Small intestine (tissue), 7 donors: ENCODE measurements around the gene SMYD3. TPM values are rescaled to one million over a fixed set of nuclear protein-coding genes. Genes with fewer than 3 reads are reported as not detected.

Experiments used
- DNase-seq, 2 donors: peaks; one replicate each; pipeline versions ENCODE4 v3.0.0 to v3.0.0-alpha.2; 2013
- FAIRE-seq: peaks from 2 replicates; lab custom pipeline; 2012; peaks lifted over from hg19 to GRCh38; lab: Jason Lieb, UNC
- H3K27ac ChIP-seq, 3 donors: one replicate each; pipeline ENCODE4 v1.5.1; 2013; ENCODE audit warnings: low read length in 2 of 3, mild to moderate bottlenecking in 2 of 3, control low read depth in 1 of 3, inconsistent platforms in 1 of 3, low read depth in 1 of 3, moderate library complexity in 1 of 3
- H3K27me3 ChIP-seq, 3 donors: one replicate each; pipeline ENCODE4 v1.6.1; 2013; ENCODE audit warnings: low read length in 3 of 3, inconsistent platforms in 1 of 3; ENCODE audit not compliant: control insufficient read depth in 3 of 3, insufficient read depth in 3 of 3
- H3K36me3 ChIP-seq, 3 donors: one replicate each; pipeline ENCODE4 v1.6.1; 2013; ENCODE audit warnings: low read length in 3 of 3, inconsistent platforms in 1 of 3, low read depth in 1 of 3, mild to moderate bottlenecking in 1 of 3, moderate library complexity in 1 of 3; ENCODE audit not compliant: control insufficient read depth in 3 of 3, insufficient read depth in 2 of 3
- H3K4me1 ChIP-seq, 3 donors: one replicate each; pipeline ENCODE4 v1.6.1; 2013; ENCODE audit warnings: low read length in 2 of 3, inconsistent platforms in 1 of 3, low read depth in 1 of 3, mild to moderate bottlenecking in 1 of 3, moderate library complexity in 1 of 3; ENCODE audit not compliant: control insufficient read depth in 3 of 3, insufficient read depth in 2 of 3
- H3K4me3 ChIP-seq, 3 donors: one replicate each; pipeline ENCODE4 v1.5.1; 2013; ENCODE audit warnings: low read length in 3 of 3, control low read depth in 1 of 3, inconsistent platforms in 1 of 3, low read depth in 1 of 3, mild to moderate bottlenecking in 1 of 3, moderate library complexity in 1 of 3
- H3K9me3 ChIP-seq, 2 donors: one replicate each; pipeline ENCODE4 v1.6.1; 2013; ENCODE audit warnings: low read depth in 1 of 2, low read length in 1 of 2; ENCODE audit not compliant: control insufficient read depth in 2 of 2, insufficient read depth in 1 of 2
- WGBS, 3 donors: extraction: QIAGEN DNeasy Blood & Tissue Kit; methylation state at CpG; one replicate each; pipeline ENCODE4 v1.1.7; 2013; 5-methylcytosine and 5-hydroxymethylcytosine counted together
- polyA plus RNA-seq, 4 donors: library from polyadenylated mRNA; stranded (reverse) in 3 of 4; unstranded in 1 of 4; fragments of 200-250 nt in 3 of 4; fragments of 120-200 nt in 1 of 4; gene quantifications; one replicate each; pipeline versions ENCODE4 v1.2.1 to v1.2.3, GENCODE V29; 2013
- donor health status: healthy with polysubstance abuse.
- donor health status: control.
- donor health status: control.
- donor health status: Bipolar disorder and iron deficiency.
- donor health status: healthy.

Gene SMYD3
- polyA plus RNA-seq, 4 donors: 5.4 to 10.1 (median 8.5) TPM

- H3K4me3 ChIP-seq: no peak overlapping the region
- WGBS, 3 donors: 53 to 56% (median 53%) methylated on average over 2 of the region's 2 CpGs
- H3K36me3 ChIP-seq: peaks cover 0 to 2% (median 0%) of the 10 kb centered on the region in 3 donors
- DNase-seq (peak; percentile 65 to 70), FAIRE-seq (no peak)
- no peaks in the 10 kb centered on the region for H3K27me3 ChIP-seq
- no peaks in the 10 kb centered on the region for H3K9me3 ChIP-seq
- no peak overlapping the region for H3K27ac ChIP-seq
- H3K4me1 ChIP-seq: no peaks in the 10 kb centered on the region
These were observed 9.7 kb downstream of the SMYD3 start for GRCh38 chr1:246497331-246497915.

DNA sequence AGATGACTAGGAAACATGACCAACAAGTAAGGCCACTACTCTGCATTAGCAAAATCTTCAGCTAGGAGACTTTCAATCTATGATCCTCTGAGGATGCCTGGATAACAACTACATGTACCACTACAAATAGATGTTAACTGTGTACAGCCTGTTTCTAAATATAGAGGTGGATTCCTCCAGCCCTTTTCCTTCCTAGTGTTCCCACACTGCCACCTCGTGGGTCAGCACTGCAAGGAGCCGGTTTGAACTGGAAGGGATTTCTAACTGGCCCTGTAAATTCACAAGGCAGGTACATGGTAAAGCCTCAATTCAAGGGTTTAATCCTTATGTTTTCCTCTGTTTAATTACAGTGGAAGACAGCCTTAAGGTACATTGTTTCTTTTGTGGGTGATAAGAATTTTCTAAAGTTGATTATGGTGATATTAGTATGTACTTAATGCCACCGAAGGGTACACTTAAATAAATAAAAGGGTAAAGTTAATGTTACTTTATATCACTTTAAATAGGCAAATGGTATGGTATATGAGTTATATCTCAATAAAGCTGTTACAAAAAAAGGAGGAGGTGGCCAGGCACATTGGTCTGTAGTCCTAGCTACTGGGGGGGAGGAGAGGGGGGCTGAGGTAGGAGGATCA, 14.4 kb downstream of the SMYD3 start:
- Histone ChIP-seq H3K27ac (no peak overlapping the region), H3K27me3 (no peaks in the 10 kb centered on the region), H3K4me1 (no peaks in the 10 kb centered on the region), H3K36me3 (no peaks in the 10 kb centered on the region), H3K4me3 (no peak overlapping the region), H3K9me3 (no peaks in the 10 kb centered on the region)
- DNase-seq (peak; percentile 60 to 70), FAIRE-seq (no peak)
- WGBS, 3 donors: 29 to 39% (median 34%) methylated on average over 3 of the region's 3 CpGs

DNA sequence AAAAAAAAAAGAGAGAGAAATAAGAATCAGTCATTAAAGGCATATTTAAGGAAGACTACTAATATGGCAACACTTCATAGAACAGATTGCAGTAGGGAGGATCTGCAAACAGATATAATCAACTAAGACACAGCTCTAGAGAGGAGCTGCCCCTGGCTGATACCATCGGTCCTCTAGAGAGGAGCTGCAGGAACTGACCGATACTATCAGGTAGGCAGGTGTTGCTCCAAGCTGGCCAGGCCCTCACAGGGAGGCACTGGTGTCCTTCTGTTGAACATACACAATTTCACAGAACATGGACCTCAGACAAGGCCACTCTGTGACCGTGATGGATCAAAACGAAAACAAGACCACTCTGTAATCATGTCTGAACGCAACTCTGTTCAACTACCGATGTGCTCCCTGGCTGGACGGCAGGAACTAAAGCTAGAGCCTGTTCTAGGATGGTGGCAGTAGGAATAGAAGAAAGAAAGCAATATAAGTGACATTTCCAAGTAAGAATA, 15.5 kb downstream of the SMYD3 start:
- H3K4me3 ChIP-seq: no peak overlapping the region
- no peaks in the 10 kb centered on the region for H3K27me3 ChIP-seq
- no peak for FAIRE-seq
- H3K27ac ChIP-seq: no peak overlapping the region
- WGBS, 3 donors: 95 to 97% (median 95%) methylated on average over 7 of the region's 7 CpGs
- no peak for DNase-seq
- no peaks in the 10 kb centered on the region for H3K4me1 ChIP-seq
- no peaks in the 10 kb centered on the region for H3K9me3 ChIP-seq
- H3K36me3 ChIP-seq: no peaks in the 10 kb centered on the region

DNA sequence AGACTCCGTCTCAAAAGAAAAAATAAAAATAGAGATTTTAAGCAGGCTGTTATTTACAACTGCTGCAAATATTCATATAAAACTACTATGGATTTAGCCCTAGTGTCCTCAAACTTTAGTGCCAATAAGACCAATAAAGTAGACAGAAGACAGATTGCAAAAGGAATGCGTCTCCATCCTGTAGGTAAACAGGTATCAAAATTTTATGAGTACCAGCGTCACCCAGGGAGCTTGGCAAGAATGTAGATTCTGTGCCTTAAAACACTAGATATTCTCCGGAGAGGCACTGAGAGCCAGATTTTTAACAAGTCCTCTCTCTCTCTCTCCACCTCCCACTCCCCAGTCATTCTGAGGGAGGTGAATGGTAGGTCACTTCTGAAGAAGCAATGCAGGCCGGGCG, 18.4 kb downstream of the SMYD3 start:
- WGBS, 3 donors: 94 to 96% (median 95%) methylated on average over 6 of the region's 6 CpGs
- Histone ChIP-seq H3K4me3 (no peak overlapping the region), H3K27me3 (no peaks in the 10 kb centered on the region), H3K4me1 (no peaks in the 10 kb centered on the region), H3K36me3 (no peaks in the 10 kb centered on the region), H3K9me3 (no peaks in the 10 kb centered on the region), H3K27ac (no peak overlapping the region)
- FAIRE-seq: no peak
- DNase-seq: no peak

- no peak overlapping the region for H3K4me3 ChIP-seq
- FAIRE-seq (no peak), DNase-seq (no peak)
- H3K27me3 ChIP-seq: no peaks in the 10 kb centered on the region
- no peak overlapping the region for H3K27ac ChIP-seq
- no peaks in the 10 kb centered on the region for H3K4me1 ChIP-seq
- peaks cover 0 to 3% (median 0%) of the 10 kb centered on the region in 3 donors for H3K36me3 ChIP-seq
- no peaks in the 10 kb centered on the region for H3K9me3 ChIP-seq
These were observed 23.5 kb downstream of the SMYD3 start for GRCh38 chr1:246483569-246483933.

GRCh38 chr1:246482805-246483568, 24.1 kb downstream of the SMYD3 start:
- DNase-seq (no peak), FAIRE-seq (no peak)
- Histone ChIP-seq H3K4me1 (no peaks in the 10 kb centered on the region), H3K36me3 (peaks cover 0 to 3% (median 0%) of the 10 kb centered on the region in 3 donors), H3K9me3 (no peaks in the 10 kb centered on the region), H3K4me3 (no peak overlapping the region), H3K27me3 (no peaks in the 10 kb centered on the region), H3K27ac (no peak overlapping the region)
- 50 to 68% (median 59%) methylated on average over 4 of the region's 4 CpGs for WGBS, 3 donors

DNA sequence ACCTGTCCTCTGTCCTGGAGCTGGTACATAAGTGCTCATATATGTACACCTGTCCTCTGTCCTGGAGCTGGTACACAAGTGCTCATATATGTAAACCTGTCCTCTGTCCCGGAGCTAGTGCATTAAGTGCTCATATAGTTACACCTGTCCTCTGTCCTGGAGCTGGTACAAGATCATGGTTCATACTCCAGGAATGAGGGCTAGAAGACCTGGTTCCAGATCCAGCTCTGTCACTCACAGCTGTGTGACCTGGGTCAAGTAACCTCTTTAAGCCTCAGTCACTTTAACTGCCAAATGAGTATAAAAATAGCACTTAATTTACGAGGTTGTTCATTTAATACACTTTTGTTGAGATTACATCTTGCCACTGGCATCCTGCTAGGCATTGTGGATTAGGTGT, 28.0 kb downstream of the SMYD3 start:
- Histone ChIP-seq H3K36me3 (peaks cover 0 to 3% (median 0%) of the 10 kb centered on the region in 3 donors), H3K9me3 (no peaks in the 10 kb centered on the region), H3K4me1 (no peaks in the 10 kb centered on the region), H3K27ac (no peak overlapping the region), H3K27me3 (no peaks in the 10 kb centered on the region), H3K4me3 (no peak overlapping the region)
- FAIRE-seq (no peak), DNase-seq (no peak)
- WGBS, 3 donors: 70 to 84% (median 77%) methylated on average over 2 of the region's 2 CpGs

GRCh38 chr1:246477634-246478033, 29.4 kb downstream of the SMYD3 start:
- H3K4me3 ChIP-seq: no peak overlapping the region
- DNase-seq (no peak), FAIRE-seq (no peak)
- no peaks in the 10 kb centered on the region for H3K4me1 ChIP-seq
- H3K36me3 ChIP-seq: peaks cover 0 to 3% (median 0%) of the 10 kb centered on the region in 3 donors
- WGBS, 3 donors: 83 to 91% (median 87%) methylated on average over 2 of the region's 2 CpGs
- no peak overlapping the region for H3K27ac ChIP-seq
- no peaks in the 10 kb centered on the region for H3K9me3 ChIP-seq
- no peaks in the 10 kb centered on the region for H3K27me3 ChIP-seq
